NCI-H460 (cell line): ENCODE measurements around the gene NHLH1. TPM values are rescaled to one million over a fixed set of nuclear protein-coding genes. Genes with fewer than 3 reads are reported as not detected.
"Not testable (repeated sequence)": the region's sequence is repeated elsewhere in the genome, so short reads cannot be mapped to it uniquely, and the experiment has no call there.

Experiments used
- DNase-seq: peaks from one replicate; pipeline ENCODE4 v3.0.0-alpha.2; 2016; ENCODE audit warnings: low read depth; ENCODE audit errors: extremely low read depth
- total RNA-seq: library from RNA; depleted of rRNA; stranded (reverse); fragments of >200 nt; shearing (Covaris generic); gene quantifications from 2 replicates; pipeline ENCODE4 v1.2.3, GENCODE V29; 2014

NHLH1 gene
- total RNA-seq, 1 experiment from 2014 or later, result 0.27 TPM

DNA sequence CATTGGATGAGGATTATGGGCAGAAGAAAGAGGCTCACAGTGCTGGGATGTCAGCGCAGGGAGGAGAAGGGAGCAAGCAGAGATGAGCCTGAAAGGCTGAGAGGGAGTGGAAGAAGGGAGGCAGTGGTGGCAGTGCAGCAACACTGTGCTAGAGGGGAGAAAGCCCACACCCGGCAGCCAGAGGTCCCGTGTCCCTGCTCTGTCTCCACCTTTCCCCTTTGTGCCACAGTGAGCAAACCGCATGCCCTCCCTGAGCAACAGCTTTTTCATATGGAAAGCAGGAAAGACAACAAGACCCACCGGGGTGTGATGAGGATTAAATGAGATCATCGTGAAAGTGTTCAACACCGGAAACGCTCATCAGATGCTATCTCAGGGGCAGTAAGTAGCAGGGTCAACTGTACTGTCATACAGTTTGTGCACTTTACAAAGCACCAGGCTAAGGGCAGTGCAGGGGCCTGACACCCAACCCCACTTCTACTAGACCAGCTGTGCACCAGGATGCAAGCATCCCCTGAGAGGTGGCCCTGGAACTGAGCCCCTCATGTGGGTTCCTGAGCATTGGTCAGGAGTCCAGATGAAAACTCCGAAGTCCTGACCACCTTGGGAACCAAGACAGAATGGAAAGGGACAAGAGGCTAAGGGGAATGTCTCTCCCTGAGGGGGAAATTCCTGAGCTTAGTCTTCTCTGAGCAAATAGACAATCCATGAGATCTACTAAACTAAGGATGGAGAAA is 9.1 kb downstream of the NHLH1 start:
- no peak for DNase-seq

DNA sequence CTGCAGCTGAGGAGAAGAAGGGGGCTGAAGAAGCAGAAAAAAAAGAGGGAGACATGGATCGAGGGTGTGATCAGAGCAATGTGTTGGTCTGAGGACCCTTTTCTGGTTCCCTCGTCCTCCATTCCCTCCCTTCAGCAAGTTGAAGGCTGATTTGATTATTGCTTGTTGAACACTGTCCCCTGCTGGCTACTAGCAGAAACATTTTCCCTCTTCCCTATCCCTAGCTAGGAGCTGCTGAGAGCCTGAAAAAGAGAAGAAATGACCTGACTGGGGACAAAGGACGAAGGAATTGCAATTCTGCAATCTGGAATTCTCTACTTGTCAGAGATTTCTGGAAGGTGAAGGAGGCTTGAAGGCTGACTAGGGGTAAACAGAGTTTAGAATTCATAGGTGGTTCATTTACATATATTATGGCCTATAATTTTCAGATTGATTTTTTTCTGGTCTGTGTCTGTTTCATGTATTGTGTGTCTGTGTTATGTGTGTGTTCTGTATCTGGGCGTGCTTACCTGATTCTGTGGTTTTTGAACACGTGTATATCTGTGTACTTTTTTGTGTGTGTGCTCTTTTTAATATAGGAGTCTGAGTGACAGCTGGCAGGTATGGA is 9.8 kb downstream of the NHLH1 start:
- DNase-seq, result peak; percentile 73

DNA sequence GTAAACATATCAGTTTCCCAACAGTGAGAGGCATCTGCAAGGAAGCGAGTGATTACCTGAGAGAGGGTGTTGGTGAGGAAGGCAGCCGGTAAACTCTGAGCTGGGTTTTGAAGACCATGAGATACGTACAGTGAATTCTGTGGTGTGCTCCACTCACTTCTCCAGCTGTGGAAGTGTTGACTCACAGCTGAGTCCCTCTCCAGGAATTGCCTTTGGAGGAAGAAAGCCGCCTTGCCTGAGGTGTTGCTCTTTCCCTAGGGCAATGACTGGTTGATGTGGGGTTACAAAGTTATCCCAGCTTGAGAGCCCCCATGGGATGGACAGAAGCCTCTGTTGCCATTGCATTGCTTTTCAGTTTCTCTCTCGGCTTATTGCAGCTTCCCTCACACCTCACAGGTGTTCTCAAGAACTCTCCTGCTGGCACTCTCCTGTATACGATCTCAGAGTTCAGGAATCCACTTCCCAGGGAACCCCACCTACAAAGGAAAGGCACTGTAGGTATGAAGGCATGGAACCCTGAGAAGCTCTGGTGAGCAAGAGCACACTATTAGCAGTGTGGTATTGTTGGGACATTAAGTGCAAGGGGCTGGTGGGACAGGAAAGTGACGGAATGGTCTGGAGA is 10.8 kb downstream of the NHLH1 start:
- no peak for DNase-seq

DNA sequence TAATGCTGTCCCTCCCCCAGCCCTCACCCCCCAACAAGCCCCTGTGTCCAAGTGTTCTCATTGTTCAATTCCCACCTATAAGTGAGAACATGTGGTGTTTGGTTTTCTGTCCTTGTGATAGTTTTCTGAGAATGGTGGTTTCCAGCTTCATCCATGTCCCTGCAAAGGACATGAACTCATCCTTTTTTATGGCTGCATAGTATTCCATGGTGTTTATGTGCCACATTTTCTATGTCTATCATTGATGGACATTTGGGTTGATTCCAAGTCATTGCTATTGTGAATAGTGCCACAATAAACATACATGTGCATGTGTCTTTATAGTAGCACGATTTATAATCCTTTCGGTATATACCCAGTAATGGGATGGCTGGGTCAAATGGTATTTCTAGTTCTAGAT is 17.9 kb downstream of the NHLH1 start:
- DNase-seq, result not testable (repeated sequence)

DNA sequence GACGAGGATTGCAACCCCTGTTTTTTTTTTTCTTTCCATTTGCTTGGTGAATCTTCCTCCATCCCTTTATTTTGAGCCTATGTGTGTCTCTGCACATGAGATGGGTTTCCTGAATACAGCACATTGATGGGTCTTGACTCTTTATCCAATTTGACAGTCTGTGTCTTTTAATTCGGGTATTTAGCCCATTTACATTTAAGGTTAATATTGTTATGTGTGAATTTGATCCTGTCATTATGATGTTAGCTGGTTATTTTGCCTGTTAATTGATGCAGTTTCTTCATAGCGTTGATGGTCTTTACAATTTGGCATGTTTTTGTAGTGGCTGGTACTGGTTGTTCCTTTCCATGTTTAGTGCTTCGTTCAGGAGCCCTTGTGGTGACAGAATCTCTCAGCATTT is 21.5 kb downstream of the NHLH1 start:
- not testable (repeated sequence) for DNase-seq

DNA sequence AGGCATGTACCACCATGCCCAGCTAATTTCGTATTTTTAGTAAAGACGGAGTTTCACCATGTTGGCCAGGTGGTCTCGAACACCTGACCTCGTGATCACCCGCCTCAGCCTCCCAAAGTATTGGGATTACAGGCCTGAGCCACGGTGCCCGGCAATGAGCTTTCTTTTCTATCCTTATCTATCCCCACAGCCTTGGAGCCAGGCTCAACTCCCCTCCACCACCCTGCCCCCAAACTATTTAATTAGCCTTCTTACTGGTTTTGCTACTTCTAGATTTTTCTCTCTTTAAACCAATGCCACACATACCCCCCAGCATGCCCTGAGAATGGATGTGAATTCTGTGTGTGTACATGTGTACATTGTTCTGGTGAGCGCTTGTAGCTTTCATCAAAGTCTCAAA is 27.8 kb downstream of the NHLH1 start:
- DNase-seq, result no peak

DNA sequence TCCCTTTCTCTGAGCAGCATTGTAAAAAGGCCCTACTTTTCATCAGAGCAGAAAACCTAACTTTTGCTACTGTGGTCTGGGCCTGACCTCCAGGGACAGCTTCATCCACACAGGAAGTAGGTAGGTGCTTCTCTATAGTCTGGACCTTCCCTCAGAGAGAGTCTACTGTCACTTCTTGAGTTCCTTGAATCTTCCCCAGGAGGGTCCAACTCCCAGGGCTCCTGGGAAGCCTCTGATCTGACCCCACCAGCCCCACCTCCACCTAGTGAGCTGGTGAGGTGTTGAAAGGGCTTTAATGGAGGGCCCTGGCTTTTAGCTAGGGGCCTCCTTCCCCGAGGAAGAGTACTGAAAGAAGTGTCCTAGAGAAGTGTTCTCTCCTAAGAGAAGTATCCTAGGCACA is 30.8 kb downstream of the NHLH1 start:
- DNase-seq, result no peak

DNA sequence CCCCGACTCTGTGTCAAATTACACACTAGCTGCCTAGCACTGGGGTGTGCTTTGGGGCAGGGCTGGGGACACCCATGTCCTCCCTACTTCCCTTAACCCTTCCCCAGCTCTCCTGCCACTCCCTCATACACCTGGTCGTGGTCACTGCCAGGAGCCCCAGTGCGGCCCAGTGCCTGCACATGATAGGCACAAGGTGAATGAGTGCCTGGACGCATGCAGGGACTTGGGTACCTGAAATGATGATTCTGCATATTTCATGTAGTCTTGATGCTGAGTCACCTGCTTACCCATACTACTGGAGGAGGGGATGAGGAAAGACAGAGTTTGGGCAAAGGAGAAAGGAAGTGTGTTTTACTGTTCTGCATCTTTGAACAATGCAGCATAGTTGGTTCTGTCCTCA is 32.0 kb downstream of the NHLH1 start:
- no peak for DNase-seq

DNA sequence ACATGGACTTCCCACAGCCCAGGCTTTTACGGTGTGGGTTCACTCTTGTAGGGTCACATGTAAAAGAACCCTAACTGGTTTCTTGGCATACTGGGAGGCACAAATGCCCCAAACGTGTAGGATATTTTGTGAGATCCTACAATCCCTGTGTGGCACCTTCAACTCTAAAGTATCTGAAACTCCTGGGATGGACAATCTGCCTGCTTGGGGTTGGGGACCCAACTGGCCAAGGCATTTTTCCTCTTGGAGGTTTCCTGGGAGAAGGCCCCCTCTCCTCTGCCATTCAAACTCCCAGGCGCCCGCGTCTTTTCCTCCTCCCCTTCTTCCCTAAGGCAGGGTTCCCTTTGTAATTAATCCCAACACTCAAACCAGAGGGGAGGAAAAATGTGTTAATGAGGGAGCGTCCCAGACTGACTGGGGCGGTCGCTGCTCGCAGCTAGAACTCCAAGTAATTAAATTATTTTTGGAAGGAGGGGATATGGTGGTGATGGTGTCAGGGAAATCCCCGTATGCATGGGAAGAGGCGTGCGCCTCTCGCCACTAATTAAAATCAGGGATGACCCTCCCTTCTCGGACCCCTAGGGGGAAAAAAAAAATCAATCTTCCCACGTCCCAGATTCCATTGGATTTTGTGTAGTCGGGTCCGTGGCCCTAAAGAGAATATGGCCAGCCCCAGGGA is 32.8 kb downstream of the NHLH1 start:
- DNase-seq, result no peak

DNA sequence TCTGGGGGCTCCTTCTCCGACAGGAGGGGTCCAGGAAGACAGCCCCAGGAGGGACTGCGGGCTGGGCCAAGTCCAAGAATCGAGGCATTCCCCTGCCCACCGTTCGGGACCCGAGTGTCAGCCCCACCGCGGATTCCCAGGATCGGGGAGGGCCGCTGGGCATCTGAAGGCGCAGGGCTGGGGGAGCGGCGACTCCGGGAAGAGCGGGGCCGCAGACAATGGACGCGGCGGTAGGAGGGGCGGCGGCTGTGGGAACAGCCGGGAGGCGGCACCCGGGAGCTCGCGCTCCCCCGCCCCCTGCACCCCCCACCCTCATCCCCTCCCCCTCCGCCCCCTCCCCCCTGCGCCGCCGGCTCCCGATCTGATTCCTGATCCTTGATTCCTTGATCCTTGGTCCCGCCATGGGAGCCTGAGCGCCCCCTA is 33.4 kb downstream of the NHLH1 start, which contains the start of gene VANGL2:
TSS of gene VANGL2 (plus strand) at position 342 of the 423 bp plus-strand sequence. CDS start 15,274 bp downstream, outside the sequence.
- peak; percentile 23 for DNase-seq

DNA sequence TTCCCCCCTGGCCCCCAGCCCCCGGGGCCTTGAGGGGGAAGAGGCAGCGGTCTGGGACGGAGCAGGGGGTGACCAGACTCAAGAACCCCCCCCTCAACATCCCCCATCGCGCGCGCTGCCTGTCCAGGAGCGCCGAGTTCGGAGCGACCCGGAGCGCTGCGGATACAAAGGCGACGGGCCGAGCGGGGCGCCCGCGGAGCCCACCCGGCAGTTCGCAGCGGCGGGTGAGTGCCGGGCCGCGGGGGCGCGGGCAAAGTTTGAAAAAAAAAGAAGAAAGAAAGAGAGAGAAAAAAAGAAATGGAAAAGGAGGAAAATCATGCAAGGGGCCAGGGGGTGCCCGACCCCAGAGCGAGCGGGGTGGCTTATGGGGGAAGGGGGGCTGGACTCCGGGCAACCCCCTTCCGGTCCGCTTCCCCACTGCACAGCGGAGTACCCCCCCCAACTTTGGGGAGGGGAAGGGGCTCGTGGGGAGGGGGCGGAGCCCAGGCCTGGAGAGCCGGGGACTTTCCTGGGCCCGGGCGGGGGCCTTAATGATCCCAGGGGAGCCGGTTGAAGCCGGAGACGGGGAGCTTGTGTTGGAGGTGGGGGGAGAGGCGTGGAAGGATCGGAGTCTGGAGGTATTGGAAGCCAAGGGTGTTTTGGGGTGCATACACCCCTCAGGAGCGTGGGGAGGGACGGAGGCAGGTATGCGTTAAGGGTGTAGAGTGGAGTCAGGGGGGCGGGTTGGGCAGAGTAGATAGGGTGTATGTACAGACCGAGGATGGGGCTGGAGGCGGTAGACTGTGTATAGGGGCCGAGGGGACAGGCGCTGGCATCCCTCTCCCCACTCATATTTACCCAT is 34.0 kb downstream of the NHLH1 start:
- no peak for DNase-seq

DNA sequence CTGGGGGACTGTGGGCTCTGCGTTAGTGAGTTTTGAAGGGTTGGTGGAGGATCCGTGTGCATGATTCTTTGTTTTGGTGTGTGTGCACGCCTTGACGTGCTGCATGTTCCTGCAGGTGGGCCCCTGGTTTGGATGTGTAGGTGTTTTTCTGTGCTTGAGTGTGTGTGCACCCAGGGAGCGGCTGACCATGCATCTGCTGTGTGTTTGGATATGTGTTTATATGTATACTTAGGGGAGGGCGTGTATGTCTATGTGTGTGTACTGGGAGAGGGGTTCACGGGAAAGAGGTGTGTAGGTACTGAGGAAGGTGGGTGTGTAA is 34.6 kb downstream of the NHLH1 start:
- DNase-seq, result no peak

DNA sequence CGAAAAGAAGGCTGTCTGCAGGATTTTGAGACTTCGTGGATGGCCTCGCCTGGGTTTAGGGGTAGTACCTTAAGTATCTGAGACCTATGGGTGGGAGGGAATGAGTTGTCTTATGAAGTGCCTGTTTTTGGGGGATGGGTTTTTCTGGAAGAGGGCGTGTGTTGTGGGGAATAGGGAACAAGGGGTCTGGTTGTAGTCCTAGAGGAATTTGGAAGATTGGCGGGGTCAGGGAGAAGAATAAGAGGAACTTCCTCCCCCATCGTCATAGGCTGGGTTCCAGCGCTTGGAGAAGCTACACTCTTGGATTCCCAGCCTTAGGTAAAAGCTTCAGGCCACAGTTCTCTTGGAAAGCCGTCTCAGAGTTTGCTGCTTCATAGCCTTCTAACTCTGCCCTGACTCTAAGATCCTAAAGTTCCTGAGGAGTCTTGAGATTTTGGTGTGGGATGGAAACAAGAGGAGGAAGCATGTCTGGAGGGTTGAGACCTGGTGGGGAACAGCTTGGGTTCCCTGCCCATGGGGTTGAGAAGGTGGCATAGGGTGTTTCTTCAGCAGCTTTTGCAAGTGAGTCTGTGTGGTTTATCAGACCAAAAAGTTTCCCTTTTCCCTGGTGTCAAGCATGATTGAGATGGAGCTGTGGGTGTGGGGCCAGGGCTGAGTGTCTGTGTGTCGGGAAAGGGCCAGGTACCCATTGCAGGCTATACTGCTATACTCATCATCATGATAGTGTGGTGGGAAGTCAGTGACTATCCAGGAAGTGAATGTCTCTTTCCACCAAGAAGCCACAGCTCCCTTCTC is 35.3 kb downstream of the NHLH1 start:
- no peak for DNase-seq

DNA sequence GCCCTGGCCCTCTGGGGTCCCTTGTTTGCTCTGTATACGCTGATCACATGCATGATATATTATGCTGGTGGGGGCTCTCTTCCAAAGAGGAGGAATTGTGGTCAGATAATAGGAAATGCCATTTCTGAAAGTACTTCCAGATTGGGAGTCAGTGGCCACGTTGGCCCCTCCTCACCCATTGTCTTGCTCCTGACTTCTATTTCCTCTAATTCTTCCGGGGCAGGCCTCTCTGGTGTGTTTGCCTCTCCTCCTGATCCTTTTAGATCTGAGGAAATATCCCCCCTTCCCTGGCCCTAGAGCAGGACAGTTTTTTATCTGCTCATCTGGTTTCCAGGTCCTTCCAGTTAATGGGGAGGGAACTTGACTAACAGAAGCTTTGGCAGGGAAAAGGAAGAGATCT is 36.4 kb downstream of the NHLH1 start:
- DNase-seq, result no peak

DNA sequence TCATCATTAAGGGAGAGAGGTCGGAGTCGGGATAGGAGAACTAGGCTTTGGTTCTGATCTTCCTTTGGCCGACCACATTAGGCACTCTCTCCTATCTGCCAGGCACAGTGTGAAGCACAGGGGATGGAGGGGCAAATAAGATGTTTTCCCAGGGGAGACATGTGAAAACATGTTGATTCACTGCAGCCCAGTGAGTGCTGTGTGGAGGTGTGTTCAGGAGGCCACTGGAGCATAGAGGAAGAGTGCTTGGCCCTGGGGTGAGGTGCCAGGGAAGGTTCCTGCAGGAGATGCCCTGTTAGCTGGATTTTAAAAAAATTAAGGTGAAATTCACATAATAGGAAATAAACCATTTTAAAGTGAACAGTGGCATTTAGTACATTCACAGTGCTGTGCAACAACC is 37.2 kb downstream of the NHLH1 start:
- DNase-seq, result no peak

DNA sequence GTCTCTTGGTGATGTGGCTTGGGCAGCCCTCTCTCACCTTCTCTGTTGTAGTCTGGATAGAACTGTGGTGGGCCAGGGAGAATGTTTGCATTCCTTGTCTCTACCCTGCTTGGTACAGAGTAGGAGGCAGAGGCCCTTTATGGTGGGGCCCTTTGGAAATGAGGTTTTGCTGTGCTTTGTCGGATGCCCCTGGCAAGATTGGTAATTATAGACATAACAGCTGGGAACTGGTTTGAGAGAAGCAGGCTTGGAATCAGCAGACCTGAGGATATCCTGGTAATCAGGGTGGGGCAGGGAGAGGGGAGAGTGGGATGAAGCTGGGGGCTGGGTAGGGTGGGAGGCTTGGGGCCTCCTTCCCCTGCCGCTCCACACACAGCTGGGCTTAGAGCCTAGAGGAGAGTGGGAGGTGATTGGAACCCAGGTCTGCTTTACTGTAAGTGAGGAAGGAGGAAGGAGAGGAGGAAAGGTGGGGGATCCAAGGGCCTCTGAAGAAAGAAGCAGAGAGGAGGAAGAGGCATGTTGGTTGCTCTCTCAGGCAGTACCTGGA is 38.5 kb downstream of the NHLH1 start:
- DNase-seq, result no peak

DNA sequence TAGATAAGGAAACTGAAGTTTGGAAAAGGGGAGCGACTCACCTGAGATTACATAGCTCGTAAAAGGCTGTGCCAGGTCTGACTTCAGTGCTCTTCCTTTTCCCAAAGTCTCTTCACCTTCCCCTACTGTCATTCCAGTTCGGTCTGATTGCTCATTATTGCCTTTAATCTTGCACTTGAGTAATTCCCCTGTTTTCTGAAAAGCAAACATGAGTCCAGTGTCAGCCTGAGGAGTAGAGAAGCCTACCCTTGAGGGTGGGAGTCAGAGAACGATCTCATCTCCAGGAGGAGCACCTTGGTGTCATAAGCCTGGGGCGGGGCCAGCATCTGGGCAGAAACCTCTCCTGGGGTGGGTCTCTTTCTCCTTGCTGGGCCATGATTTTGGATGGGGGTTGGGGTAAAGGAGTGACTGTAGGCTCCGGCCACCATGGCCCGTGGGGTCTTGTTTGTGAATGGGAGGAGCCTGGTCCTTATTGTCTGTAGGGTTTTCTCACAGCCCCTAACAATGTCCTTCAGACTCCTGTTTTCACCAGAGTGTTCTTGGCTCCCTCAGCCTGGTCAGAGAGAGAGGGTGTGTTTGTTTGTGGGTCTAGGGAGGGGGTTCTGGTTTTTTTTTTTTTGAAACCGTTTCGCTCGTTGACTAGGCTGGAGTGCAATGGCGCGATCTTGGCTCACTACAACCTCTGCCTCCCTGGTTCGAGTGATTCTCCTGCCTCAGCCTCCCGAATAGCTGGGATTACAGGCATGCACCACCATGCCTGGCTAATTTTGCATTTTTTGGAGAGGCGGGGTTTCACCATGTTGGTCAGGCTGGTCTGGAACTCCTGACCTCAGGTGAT is 39.5 kb downstream of the NHLH1 start:
- DNase-seq, result no peak
